Astrocyte (in vitro differentiated cells and primary cell): Measurements from ENCODE around the gene CAND2.

Experiments
- CTCF ChIP-seq: IDR thresholded peaks from 2 replicates; pipeline ENCODE4 v1.5.1; 2011; ENCODE audit warnings: low read depth, mild to moderate bottlenecking, inconsistent platforms, low read length, moderate library complexity; ENCODE audit not compliant: insufficient read depth
- EZH2 ChIP-seq: IDR thresholded peaks from 2 replicates; pipeline ENCODE4 v1.6.1; 2012; ENCODE audit warnings: mild to moderate bottlenecking, low read length, inconsistent platforms; ENCODE audit not compliant: insufficient read depth

- TF ChIP-seq CTCF (no peak), EZH2 (no peak)
Measured at GRCh38 chr3:12865271-12865670, 68.8 kb downstream of the CAND2 start.
